Measurements from ENCODE around the gene SSH2.
"Not testable (repeated sequence)": the region's sequence is repeated elsewhere in the genome, so short reads cannot be mapped to it uniquely, and the experiment has no call there.

Gene SSH2

GRCh38 chr17:29930409-29931010 is 482 bp upstream of the SSH2 start:
- DNase-seq, result no peak

DNA sequence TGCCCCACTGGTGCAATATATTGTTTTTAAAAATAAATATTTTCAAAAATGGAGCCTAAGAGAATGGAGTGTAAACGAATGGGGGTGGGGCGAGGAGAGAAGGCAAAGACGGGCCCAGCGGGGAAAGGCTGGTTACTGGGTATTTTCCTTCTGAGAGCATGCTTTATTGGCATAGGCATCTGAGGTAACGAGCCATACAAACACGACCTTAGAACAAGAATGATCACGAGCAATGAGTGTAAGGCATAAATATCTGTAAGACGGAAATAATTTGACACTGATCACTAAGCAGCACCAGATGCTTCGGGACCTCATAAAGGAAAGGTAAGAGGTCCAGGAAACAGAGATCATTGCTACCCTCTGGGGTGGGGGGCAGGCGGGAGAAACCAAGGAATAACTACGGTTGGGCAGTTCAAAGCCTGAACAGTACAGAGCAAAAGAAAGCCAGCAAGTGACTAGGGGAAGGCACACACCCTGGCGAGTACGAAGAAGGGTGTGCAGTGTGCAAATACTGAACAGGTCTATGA is 959 bp downstream of the SSH2 start:
- no peak for DNase-seq

DNA sequence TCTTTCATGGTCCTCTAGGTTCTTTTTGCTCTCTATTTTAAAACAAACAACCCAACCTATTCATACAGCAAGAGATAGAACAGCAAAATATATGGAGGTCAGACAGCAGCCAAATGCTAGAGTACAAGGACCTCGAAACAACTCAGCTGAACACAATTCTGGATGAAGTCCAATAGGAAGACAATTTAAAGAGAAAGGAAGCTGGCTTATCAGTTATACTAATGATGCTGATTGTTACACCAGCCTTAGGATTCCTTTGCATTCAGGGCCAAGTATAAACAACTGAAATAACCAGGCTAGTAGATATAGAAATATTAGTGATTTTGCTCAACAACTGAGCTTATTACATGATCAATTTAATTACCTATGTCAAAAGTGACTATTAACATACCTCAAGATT is 2.5 kb downstream of the SSH2 start:
- no peak for DNase-seq

GRCh38 chr17:29924786-29925185 is 5.2 kb downstream of the SSH2 start:
- no peak for DNase-seq

DNA sequence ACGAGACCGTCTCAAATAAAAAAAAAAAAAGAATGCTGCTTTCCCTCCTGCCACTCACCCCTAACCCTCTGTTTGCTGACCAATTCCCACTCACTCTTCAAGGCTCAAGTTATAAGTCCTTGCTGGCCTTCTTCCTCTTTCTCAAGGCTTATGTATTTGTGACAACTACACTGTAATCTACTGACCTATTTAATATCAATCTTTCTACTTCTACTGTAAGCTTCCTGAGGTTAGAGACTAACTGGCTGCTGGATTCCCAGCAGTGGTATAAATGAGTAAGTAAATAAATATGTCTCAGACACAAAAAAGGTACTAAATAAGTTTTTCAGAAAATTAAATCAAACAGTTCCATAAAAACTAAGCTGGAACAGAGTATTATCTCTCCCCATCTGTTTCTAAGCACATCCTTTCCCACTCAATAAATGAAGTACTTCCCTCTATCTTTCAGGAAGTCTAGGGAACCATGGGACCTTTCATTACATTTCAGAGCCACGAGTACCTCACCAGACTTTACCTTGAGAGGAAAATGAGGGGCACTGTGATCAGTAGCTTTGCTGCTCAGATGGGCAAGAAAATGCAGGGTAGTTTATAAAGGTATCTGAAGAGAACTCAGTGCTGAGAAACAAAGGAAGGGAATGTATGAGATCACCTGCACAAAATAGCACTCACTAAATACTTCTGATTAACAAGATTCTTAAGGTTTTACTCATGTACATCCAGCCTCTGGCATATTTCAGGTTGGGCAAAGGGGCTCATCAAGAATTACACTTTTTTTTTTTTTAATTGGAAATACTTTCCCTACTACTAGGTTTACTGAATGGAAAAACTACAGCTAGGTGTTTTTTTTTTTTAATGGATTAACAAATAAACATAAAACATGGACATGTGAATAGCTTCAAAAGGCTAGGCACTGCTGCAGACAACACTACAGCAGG is 10.8 kb downstream of the SSH2 start:
- DNase-seq, result no peak

- no peak for DNase-seq
Measured at GRCh38 chr17:29918016-29918415, 12.0 kb downstream of the SSH2 start.

GRCh38 chr17:29914819-29915537 is 15.1 kb downstream of the SSH2 start:
- no peak for DNase-seq

GRCh38 chr17:29911641-29912177 is 18.3 kb downstream of the SSH2 start:
- no peak for DNase-seq

DNA sequence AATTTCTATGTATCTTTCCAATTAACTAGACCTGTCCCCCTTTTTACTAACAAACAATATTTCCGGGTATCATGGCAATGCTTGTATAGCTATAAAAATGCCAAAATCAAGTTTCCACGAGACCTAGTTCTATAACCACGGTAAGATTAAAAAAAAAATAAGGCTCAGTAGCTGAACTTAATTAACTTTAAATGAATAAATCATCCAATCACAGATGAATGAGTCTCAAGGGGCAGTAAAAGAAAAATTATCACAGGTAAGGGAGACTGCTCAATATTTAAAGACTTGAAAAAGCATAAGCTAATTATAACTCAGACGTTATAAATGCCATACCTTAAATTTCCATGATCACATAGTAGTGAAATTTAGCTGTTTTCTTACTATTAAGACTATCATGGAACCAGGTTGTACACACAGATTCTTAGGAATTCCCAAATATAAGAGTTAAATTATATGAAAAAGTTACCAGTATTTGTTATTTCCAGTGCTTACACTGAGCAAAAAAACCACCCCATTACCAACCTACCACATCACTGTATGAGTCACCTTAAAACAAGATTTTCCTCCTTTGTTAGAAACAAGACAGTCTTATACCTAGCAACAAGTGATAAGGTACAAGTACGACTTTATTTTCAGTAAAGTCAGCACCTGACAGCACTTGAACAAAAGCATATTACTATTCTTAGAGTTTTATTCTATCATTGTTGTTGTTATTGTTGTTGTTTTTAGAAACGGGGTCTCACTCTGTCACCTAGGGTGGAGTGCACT is 20.6 kb downstream of the SSH2 start:
- DNase-seq, result no peak

GRCh38 chr17:29906969-29907368 is 23.1 kb downstream of the SSH2 start:
- no peak for DNase-seq

- DNase-seq, result no peak
Measured at GRCh38 chr17:29905879-29906167, 24.2 kb downstream of the SSH2 start.

DNA sequence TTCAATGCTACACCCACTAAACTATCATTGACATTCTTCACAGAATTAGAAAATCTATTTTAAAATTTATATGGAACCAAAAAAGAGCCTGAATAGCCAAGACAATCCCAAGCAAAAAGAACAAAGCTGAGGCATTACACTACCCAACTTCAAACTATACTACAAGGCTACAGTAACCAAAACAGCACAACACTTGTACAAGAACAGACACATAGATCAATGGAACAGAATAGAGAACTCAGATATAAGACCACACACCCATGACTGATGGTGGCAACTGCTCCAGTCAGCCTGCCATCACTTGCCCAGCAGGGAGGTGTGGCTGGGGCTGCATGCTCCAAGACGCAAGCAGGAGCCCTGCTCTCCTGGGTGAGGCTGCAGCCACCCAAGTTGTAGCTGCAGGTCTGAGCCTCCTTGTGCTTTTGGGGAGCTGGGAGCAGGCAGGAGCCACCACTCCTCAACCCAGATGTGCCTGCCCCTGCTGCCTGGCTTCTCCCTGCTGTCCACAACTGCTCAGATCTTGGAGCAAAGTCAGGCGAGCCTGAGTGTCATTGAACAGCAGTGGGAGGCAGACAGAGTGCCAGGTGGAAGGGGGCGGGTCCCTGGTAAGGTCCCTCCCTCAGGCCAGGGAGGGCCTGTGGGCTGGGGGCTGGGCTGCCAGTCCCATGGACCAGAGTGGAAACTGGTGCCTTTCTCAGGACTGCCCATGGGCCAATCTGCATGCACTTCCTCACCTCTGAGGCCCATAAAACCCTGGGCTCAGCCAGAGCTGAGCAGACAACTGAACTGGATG is 24.7 kb downstream of the SSH2 start:
- no peak for DNase-seq

DNA sequence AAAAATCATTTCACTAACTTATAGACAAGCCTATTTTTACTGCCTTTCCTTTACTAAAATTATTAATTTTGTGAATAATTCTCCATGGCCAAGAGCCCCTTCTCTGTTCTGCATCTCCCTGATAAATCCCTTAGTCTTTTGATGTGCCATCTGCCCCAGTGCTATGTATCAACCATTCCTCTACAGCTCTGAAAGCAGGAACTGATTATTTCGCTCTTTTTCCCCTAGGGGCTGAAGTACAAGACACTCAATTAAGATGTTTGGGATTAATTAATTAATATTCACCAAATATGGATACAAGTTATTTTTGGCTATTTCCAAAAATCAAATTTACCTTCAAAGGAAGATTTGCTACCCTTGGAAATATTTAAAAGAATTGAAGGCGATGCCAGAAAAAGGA is 26.6 kb downstream of the SSH2 start:
- no peak for DNase-seq

GRCh38 chr17:29897136-29897535 is 32.9 kb downstream of the SSH2 start:
- DNase-seq, result not testable (repeated sequence)

DNA sequence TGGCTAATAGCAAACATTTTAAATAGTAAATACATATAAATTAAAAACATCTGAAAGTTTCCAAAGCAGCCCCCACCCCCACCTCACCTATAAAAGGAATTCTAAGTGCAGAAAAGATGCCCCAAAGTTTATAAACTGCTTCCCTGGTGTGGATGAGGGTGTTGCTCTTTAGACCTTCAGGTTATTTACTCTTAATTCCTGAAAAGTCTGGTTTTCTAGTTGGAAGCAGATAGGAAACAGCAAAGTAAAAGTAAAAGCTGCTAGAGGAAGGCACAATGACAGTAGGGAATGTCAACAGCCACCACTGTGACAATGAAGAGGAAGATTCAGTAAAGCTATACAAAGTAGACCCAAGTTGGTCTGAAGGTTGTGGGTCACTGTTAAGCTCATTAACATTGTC is 37.8 kb downstream of the SSH2 start:
- no peak for DNase-seq

- no peak for DNase-seq
Measured at GRCh38 chr17:29891131-29891530, 38.9 kb downstream of the SSH2 start.

DNA sequence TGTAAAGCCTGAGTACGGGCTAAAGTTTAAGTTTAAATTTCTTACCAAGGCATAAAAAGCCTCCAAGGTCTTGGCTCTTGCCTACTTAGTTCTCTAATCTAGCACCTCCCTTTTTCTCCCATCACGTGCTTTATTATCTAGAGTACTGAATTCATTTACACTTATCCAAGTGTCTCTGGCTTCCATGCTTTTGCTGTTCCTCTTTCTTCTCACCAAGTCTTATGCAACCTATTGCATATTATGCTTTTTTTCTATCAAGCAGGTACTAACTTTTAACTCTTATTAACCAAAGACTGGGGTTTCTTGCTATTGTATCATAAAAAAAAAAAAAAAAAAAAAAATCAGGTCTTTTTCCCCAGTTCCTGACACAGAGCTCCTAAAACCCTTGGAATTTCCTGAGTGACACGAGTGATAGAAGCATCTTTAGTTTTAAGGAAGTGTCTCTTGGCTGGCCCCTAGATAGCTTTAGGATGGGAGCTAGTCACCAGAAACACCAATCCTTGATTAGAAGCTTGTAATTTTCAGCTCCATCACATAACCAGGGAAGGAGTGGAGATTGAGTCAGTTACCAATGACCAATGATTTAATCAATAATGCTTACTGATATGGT is 44.9 kb downstream of the SSH2 start:
- DNase-seq, result no peak

DNA sequence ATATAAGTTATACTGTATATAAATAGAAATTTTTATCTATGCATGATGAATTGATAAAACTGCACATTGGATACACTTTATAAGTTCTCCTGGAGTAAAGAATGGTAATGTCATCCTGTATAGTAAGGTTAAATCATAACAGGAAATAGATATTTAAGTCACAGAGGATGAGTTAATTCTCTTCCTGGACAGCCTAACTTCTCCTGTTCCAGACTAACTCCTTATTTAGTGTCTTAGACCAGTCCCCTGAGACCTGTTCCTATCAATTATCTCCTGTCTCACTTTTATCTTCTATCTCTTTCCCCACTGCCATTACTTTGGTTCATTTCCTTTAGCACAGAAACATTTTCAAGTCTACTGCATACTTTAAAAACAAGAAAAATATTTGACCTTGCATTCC is 46.5 kb downstream of the SSH2 start:
- no peak for DNase-seq

DNA sequence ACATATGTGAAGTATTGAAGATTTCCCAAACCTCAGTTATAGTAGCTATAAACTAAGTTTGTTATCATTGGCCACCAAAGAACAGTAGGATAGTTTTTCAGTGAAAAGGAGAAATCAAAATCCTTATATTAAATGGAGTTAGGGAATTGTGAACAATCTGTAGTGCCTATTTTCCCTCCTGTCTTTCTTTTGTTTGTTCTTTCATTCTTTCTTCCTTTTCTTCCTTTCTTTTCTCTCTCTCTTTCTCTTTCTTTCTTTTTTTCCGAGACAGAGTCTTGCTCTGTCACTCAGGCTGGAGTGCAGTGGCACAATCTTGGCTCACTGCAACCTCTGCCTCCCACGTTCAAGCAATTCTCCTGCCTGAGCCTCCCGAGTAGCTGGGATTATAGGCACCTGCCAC is 48.8 kb downstream of the SSH2 start:
- no peak for DNase-seq

DNA sequence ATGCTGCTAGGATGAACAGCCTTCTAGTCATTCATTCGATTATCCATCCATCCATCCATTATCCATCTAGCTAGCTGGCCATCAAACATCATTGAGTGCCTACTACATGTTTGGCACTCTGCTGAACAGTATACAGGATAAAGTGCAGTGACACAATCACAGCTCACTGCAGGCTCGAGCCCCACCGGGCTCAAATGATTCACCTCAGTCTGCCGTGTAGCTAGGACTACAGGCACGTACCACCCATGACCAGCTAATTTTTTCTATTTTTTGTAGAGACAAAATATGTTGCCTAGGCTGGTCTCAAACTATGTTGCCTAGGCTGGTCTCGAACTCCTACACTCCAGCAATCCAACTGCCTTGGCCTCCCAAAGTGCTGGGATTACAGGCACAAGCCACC is 50.0 kb downstream of the SSH2 start:
- DNase-seq, result no peak

DNA sequence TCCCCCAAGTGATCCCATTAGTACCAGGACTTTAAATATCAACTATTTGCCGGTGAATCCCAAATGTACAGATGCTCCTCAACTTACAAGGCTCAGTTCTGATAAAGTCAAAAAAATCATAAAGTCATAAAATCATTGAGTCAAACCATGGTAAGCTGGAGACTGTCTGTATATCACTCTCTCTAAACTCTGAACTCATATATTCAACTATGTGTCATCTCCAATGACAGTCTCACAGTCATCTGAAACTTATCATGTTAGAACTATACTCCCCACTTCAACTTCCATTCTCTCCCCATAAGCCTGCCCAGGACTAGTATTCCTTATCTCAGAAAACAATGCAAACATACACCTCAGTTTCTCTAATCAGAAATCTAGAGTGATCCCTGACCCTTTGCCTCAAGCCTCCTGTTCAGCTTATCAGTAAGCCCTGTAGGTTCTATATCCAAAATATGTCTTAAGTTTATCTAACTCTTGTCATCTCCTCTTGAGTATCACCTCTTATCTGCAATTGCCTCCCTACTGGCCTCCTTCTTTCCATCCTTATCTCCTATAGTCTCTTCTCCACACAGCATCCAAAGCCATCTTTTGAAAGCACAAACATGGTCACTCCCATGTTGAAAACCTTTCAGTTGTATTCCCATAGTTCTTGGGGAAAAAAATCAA is 55.0 kb downstream of the SSH2 start:
- DNase-seq, result no peak
